GM21390 (cell line): ENCODE measurements around the gene SLC4A5.
"Not testable (repeated sequence)": the region's sequence is repeated elsewhere in the genome, so short reads cannot be mapped to it uniquely, and the experiment has no call there.

Experiments used
- ATAC-seq: cut with Tn5 transposase; IDR thresholded peaks from one replicate; pipeline ENCODE4 v1.9.1; 2021; ENCODE audit not compliant: unreplicated experiment

The SLC4A5 gene

DNA sequence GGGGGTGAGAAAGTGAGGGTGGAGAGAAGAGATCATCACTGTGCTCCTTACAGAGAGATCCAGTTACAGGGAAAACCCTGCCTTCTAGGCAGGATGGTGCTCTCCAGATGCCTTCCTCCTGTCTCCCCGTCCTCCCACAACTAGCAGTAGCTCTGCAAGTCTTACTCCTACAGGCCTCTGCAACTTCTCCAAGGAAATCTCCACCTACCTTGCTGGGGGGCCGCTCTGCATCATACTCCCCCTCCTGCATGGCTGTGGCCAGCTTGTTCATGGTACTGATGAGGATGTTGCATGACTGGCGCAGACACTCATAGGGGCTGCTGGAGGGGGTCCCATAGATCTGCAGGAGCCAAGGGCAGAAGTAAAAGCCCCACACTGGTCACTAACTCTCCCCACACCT, 22.8 kb upstream of the SLC4A5 start:
- ATAC-seq = no peak

- no peak for ATAC-seq
These were observed 21.6 kb upstream of the SLC4A5 start for GRCh38 chr2:74364533-74365505.

DNA sequence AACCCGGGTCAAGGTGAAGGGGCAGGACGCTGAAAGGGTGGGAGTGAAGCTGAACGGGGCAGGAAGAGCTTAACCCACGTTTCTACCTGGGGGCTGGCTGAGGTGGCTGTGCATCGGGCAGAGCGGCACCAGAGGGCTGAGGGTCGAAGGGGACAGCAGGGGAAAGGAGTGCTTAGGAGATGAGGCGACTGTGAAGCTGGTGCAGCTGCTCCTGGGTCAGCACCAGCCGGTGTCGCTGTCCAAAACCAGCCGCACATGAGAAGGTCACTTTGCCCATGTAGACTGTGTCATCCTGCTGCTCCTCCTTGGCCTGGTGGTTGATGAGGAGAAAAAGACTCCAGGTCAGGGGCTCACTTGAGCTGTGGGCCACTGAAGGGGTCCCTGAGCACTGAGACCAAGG, 18.1 kb upstream of the SLC4A5 start:
- ATAC-seq = no peak

- ATAC-seq = no peak
These were observed 14.4 kb upstream of the SLC4A5 start for GRCh38 chr2:74357627-74358026.

DNA sequence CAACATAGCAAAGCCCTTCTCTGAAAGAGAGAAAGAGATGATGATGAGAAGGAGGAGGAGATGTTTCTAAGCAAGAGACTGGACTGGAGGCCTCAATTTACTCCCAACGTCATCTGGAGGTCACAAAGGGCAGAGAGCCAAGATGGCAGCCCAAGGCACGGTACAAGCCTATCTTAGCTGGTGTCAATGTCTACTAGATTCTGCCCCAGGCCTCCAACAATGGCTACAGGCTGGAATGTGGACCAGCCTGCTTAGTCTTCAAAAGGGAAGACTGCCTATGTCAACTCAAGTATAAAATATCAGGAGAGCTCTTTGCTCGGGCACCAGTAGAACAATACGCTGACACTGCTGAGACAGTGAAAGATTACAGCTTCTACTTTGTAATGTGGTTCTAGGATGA, 6.7 kb upstream of the SLC4A5 start:
- ATAC-seq = no peak

GRCh38 chr2:74347742-74348141, 4.5 kb upstream of the SLC4A5 start:
- no peak for ATAC-seq

GRCh38 chr2:74347303-74347702, 4.1 kb upstream of the SLC4A5 start:
- no peak for ATAC-seq

DNA sequence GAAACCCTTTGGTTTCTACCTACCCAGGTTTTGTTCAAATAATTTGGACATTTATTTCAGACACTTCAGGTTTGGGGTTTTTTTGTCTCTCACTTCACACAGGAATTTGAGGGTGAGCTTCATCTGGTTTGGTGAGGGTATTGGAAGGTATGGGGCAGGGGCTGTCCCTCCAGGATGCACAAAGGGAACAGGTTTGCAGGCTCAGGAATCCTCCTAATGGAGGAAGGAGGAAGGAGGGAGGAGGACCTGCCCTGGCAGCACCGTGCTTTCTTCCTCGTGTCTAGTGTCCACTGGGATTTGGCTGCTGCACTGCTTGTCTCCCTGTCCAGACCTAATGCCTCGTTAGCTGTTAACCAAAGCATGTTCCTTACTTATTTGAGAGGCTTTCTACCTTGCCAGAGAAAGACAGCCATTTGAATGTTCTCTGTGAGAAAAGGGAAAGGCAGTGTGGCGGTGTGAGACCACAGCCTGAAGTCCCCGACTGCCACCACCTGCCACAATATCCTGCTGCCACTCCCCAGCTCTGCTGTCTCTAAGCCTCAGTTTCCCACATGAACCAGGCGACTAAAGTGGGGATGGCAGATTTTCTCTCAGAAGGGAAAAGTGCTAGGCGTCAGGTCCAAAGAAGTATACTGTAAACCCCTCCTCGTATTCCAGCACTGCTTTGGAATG, 2.2 kb upstream of the SLC4A5 start:
- no peak for ATAC-seq

DNA sequence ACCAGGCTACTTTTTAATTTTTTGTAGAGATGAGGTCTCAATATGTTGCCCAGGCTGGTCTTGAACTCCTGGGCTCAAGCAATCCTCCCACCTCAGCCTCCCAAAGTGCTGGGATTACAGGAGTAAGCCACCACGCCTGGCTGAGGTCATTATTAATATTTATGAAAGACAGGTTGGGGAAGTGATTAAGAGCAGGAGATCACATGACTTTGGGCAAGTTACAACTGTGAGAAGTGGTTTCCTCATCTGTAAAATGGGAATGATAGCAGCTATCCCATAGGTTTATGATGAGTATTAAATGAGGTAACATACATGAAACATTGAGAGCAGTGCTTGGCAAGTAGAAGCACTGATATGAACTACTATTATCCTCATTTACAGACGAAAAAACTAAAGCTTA, 7.0 kb downstream of the SLC4A5 start:
- not testable (repeated sequence) for ATAC-seq

DNA sequence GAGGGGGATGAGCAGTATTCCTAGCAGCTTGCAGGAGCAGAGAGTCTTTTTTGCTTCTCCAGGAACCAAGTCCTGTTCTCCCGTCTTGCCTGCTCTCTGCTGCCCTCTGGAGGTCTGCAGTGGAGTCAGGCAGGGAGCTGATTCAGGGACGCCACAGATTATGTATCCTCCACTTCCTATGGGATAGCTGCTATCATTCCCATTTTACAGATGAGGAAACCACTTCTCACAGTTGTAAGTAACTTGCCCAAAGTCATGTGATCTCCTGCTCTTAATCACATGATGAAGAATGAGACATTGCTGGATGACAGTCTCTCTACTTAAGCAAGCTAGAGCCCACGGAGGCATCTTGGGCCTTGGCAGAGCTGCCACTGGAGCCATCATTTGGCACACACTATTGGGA, 8.3 kb downstream of the SLC4A5 start:
- ATAC-seq = no peak

DNA sequence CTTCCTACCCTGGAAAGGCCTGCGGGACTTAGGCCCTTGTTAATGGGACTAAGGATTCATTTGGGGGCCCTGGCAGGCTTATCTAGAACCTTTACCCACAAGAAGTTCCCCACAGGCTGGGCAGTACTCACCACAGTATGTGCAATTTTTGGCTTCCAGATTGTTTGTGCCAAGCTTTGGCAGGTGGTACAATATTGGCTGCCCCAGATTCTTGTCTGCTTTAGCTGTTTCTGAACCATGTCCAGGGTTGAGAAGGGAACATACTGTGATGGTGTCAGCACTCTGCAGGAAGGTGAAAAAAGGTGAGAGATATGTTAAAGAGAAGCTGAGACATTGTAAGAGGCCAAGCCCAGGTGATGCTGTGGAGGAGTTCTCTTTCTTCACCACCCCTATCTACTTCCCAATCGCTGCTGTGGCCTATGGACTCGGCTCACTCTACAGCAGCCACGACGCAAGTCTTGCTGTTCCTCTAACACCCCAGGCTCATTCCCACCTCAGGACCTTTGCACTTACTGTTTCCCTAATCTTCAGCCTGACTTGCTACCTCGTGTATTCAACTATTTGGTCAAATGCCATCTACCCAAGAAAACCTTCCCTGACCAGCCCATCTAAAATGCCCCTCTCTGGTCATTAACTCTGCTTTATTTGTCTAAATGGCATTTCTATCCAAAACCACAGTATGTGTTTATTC, 9.2 kb downstream of the SLC4A5 start:
- ATAC-seq = no peak

DNA sequence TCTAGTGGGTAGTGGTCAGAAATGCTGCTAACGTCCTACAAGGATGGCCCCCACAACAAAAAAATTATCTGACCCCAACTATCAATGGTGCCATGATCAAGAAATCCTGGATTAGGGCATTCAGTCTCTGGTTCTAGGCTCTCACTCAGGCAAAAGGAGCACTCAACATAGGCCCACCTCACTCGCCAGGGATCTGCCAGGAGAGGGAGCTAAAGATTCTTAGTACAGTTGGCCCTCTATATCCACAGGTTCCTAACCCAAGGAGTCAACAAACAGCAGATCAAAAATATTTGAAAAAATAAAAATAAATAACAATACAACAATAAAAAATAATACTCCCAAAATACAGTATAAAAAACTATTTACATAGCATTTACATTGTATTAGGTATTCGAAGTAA, 10.0 kb downstream of the SLC4A5 start:
- no peak for ATAC-seq

DNA sequence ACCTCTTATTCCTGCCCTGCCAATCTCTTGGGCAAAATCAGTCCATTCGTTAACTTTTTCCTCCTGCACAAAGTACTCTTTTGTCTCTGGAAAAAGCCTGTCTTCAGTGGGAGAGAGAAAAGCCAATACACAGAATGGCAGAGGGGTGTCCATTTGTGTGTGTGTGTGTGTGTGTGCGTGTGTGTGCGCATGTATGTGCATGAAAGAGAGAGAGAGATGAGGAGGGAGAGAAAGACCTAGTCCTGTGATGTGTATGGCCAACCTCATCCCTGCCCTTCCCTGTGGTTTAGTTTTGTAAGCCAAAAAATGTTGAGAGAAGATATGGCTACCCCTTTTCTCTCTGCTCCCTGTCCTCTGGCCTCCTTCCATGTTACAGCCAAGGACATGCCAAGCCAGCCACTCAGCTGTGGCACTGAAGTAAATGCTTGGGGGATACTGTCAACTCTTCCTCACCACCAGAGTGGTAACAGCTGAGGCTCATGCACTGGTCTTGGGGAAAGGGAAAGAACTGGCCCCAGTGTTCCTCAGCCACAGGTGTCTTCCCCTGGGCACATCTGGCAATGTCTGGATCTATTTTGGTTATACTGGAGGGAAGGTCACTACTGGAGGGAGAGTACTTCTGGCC, 10.6 kb downstream of the SLC4A5 start:
- ATAC-seq = no peak

GRCh38 chr2:74328573-74328972, 14.6 kb downstream of the SLC4A5 start:
- ATAC-seq = no peak

DNA sequence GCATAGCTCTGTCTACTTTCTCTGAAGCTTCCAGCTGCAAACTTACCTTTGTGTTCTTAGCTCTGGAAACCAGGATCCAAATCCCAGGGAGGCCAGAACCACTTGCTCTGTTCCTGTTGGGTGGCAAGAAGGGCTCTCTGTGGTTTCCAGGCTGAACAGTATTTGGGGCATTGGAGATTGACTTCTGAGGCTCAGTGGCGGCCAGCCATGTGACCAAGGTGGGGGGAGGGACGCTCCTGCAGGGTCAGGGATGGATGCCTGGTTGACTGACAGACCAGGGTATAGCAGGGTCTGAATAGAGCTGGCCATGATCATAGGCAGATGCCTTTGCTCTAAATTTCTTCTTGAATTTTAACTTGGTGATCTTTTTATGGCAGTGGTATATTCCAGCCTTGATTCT, 15.1 kb downstream of the SLC4A5 start:
- no peak for ATAC-seq

- ATAC-seq = no peak
These were observed 15.6 kb downstream of the SLC4A5 start for GRCh38 chr2:74327627-74328026.

- ATAC-seq = no peak
These were observed 16.0 kb downstream of the SLC4A5 start for GRCh38 chr2:74327199-74327598.

- ATAC-seq = no peak
These were observed 17.4 kb downstream of the SLC4A5 start for GRCh38 chr2:74325815-74326214.

DNA sequence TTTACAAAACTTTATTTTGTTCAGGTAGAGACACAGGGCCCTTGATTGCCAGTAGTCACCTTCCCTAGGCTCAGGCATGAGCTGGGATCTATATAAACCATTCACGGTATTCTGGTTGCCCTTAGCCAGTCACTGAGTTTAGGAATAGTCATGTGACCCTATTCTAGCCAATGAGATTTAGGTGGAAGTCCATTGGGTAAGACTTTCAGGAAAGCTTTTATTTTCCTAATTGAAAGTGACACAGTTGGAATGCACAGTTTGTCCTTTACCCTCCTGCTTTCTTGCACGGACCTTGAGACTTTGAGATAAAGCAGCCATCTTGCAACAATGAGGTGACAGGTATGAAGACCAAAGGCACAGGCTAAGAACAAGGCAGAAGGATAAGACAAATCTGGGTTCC, 21.5 kb downstream of the SLC4A5 start:
- no peak for ATAC-seq

DNA sequence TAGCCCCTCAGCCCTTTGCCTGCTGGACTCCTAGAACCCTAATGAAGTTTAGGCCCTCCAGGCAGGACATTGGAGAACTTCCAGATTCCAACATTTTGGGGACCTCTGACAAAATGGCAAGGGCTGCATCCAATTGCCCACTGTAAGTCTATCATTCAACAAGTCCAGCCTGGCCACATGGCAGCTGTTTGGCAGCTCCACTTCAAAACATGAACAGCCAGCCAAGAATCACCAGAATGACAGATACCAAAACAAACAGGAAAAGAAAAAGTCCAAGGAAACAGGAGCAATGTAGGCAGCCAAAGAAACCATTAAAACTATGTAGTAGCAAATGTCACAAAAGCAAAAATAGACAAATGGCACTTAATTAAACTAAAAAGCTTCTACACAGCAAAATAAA, 25.5 kb downstream of the SLC4A5 start:
- no peak for ATAC-seq

GRCh38 chr2:74316627-74317295, 26.5 kb downstream of the SLC4A5 start:
- no peak for ATAC-seq
